ENCODE measurements around the gene PVALEF. TPM values are rescaled to one million over a fixed set of nuclear protein-coding genes. Genes with fewer than 3 reads are reported as not detected.

Gene PVALEF
- total RNA-seq, 2 donors from 2014 or later: not detected

- DNase-seq (ENCODE audit: low spot score in 2 of 2): no peak
- Mint-ChIP-seq H3K27ac (no peak overlapping the region), H3K36me3 (no peaks in the 10 kb centered on the region), H3K9me3 (no peaks in the 10 kb centered on the region)
- ATAC-seq: no peak
Measured at GRCh38 chr17:81163703-81164370, 1.5 kb upstream of the PVALEF start.

GRCh38 chr17:81164371-81165245, 699 bp upstream of the PVALEF start:
- no peaks in the 10 kb centered on the region for H3K36me3 Mint-ChIP-seq
- no peak overlapping the region for H3K27ac Mint-ChIP-seq
- no peaks in the 10 kb centered on the region for H3K9me3 Mint-ChIP-seq
- ATAC-seq (no peak), DNase-seq (ENCODE audit: low spot score in 2 of 2) (no peak)

GRCh38 chr17:81166033-81166492, 756 bp downstream of the PVALEF start, which contains the start of gene AATK:
AATK (minus strand) TSS chr17:81166221; CDS start chr17:81165992, 229 bp downstream.
- DNase-seq (ENCODE audit: low spot score in 2 of 2) (no peak), ATAC-seq (no peak)
- Mint-ChIP-seq H3K27ac (no peak within 1 kb of the TSS), H3K36me3 (no peaks in the 10 kb centered on the region), H3K9me3 (no peaks in the 10 kb centered on the region)

- no peak for DNase-seq (ENCODE audit: low spot score in 2 of 2)
- Mint-ChIP-seq H3K9me3 (no peaks in the 10 kb centered on the region), H3K27ac (no peak overlapping the region), H3K36me3 (no peaks in the 10 kb centered on the region)
- ATAC-seq: no peak
Measured at GRCh38 chr17:81167194-81167524, 1.9 kb downstream of the PVALEF start.

GRCh38 chr17:81167638-81168037, 2.3 kb downstream of the PVALEF start:
- Mint-ChIP-seq H3K36me3 (no peaks in the 10 kb centered on the region), H3K9me3 (no peaks in the 10 kb centered on the region), H3K27ac (no peak overlapping the region)
- DNase-seq (ENCODE audit: low spot score in 2 of 2) (no peak), ATAC-seq (no peak)

GRCh38 chr17:81169870-81170309, 4.6 kb downstream of the PVALEF start:
- DNase-seq (ENCODE audit: low spot score in 2 of 2): no peak
- H3K27ac Mint-ChIP-seq: no peak overlapping the region
- no peak for ATAC-seq
- no peaks in the 10 kb centered on the region for H3K36me3 Mint-ChIP-seq
- no peaks in the 10 kb centered on the region for H3K9me3 Mint-ChIP-seq

GRCh38 chr17:81170727-81171494, 5.6 kb downstream of the PVALEF start:
- no peaks in the 10 kb centered on the region for H3K36me3 Mint-ChIP-seq
- DNase-seq (ENCODE audit: low spot score in 2 of 2): no peak
- no peak overlapping the region for H3K27ac Mint-ChIP-seq
- no peak for ATAC-seq
- no peaks in the 10 kb centered on the region for H3K9me3 Mint-ChIP-seq

- Mint-ChIP-seq H3K27ac (no peak overlapping the region), H3K9me3 (no peaks in the 10 kb centered on the region), H3K36me3 (no peaks in the 10 kb centered on the region)
- DNase-seq (ENCODE audit: low spot score in 2 of 2): no peak
- no peak for ATAC-seq
Measured at GRCh38 chr17:81171941-81172340, 6.6 kb downstream of the PVALEF start.

GRCh38 chr17:81173052-81173761, 7.9 kb downstream of the PVALEF start:
- no peak for DNase-seq (ENCODE audit: low spot score in 2 of 2)
- Mint-ChIP-seq H3K9me3 (no peaks in the 10 kb centered on the region), H3K27ac (no peak overlapping the region), H3K36me3 (no peaks in the 10 kb centered on the region)
- no peak for ATAC-seq

GRCh38 chr17:81173762-81174155, 8.5 kb downstream of the PVALEF start:
- no peak for DNase-seq (ENCODE audit: low spot score in 2 of 2)
- H3K9me3 Mint-ChIP-seq: no peaks in the 10 kb centered on the region
- ATAC-seq: no peak
- no peak overlapping the region for H3K27ac Mint-ChIP-seq
- no peaks in the 10 kb centered on the region for H3K36me3 Mint-ChIP-seq

GRCh38 chr17:81176666-81177065, 11.4 kb downstream of the PVALEF start:
- ATAC-seq (no peak), DNase-seq (ENCODE audit: low spot score in 2 of 2) (no peak)
- no peak overlapping the region for H3K27ac Mint-ChIP-seq
- no peaks in the 10 kb centered on the region for H3K9me3 Mint-ChIP-seq
- no peaks in the 10 kb centered on the region for H3K36me3 Mint-ChIP-seq

GRCh38 chr17:81178136-81179091, 13.1 kb downstream of the PVALEF start:
- no peaks in the 10 kb centered on the region for H3K36me3 Mint-ChIP-seq
- H3K9me3 Mint-ChIP-seq: no peaks in the 10 kb centered on the region
- no peak overlapping the region for H3K27ac Mint-ChIP-seq
- no peak for DNase-seq (ENCODE audit: low spot score in 2 of 2)
- no peak for ATAC-seq

- no peak overlapping the region for H3K27ac Mint-ChIP-seq
- no peak for ATAC-seq
- H3K9me3 Mint-ChIP-seq: no peaks in the 10 kb centered on the region
- DNase-seq (ENCODE audit: low spot score in 2 of 2): no peak
- H3K36me3 Mint-ChIP-seq: no peaks in the 10 kb centered on the region
Measured at GRCh38 chr17:81179220-81179619, 13.9 kb downstream of the PVALEF start.

GRCh38 chr17:81179861-81180260, 14.6 kb downstream of the PVALEF start:
- no peaks in the 10 kb centered on the region for H3K9me3 Mint-ChIP-seq
- ATAC-seq (no peak), DNase-seq (ENCODE audit: low spot score in 2 of 2) (no peak)
- no peaks in the 10 kb centered on the region for H3K36me3 Mint-ChIP-seq
- no peak overlapping the region for H3K27ac Mint-ChIP-seq

Measured in activated naive CD4-positive, alpha-beta T cell treated with anti-CD3 and anti-CD28 coated beads, Interleukin-2, amount 50 U/mL, for 72 hours (primary cell).